ENCODE measurements around the gene FBXO31. TPM values are rescaled to one million over a fixed set of nuclear protein-coding genes. Genes with fewer than 3 reads are reported as not detected.

The FBXO31 gene
- total and polyA plus RNA-seq, 10 of the 15 experiments (the other 5 are each of a cell fraction or from before 2014, with no cell fraction given): 0.19 to 33.1 (median 10.3) TPM

DNA sequence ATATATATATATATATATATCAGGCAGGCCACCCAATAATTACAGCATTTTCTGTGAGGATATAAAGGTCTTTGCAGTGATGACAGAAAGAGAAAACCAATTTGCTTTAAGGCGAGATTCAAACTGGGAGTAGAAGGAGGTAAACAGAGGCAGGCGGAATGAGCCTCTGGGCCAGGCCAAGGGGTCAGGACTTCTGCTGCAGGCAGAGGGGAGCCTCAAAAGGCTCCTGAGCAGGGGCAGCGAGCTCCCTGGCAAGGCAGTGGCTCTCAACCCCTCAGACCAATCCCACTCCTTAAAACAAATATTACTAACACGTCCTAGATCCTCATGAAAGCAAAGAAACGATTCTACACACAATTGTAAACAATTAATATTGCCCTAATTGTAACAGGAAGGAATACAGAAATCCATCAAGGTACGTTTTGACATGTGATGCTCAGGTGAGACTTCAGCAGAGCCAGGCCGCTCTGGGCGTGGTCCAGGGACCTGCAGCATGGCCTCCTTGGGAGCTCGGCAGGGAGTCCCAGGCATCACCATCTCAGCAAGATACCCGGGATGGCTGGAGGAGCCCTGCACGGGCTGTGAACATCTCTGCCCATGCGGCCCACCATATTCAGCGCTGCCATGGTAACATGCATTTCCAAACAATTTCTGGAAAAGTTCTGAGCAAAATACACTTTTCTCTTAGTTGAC is 18.4 kb downstream of the FBXO31 start:
- BruUV-seq (replicated peaks): no TSS peak
- Histone ChIP-seq H3K27ac (ENCODE audit: control insufficient read depth, insufficient read depth) (no peak overlapping the region), H3K9me3 (replicated peaks; ENCODE audit: control insufficient read depth, insufficient read depth, low read length) (no peaks in the 10 kb centered on the region), H3K36me3 (ENCODE audit: control insufficient read depth in 2 of 2, insufficient read depth in 2 of 2, low read length in 1 of 2) (peaks cover 9 to 11% of the 10 kb centered on the region in 2 experiments), H4K20me1 (ENCODE audit: control insufficient read depth, insufficient read depth) (no peaks in the 10 kb centered on the region), H3K4me3 (no peak overlapping the region), H3K4me2 (ENCODE audit: control insufficient read depth, insufficient read depth) (no peak overlapping the region), H3K4me1 (ENCODE audit: control insufficient read depth, insufficient read depth, low read length) (no peaks in the 10 kb centered on the region), H2AFZ (ENCODE audit: control insufficient read depth, low read depth, low read length) (no peak overlapping the region), H3K27me3 (replicated peaks in 1 of 2; ENCODE audit: control insufficient read depth in 2 of 2, insufficient read depth in 2 of 2, low read length in 1 of 2) (no peaks in the 10 kb centered on the region), H3K9ac (ENCODE audit: control insufficient read depth, insufficient read depth, low read length) (no peak overlapping the region), H3K79me2 (ENCODE audit: control insufficient read depth, insufficient read depth, low read length) (peaks cover 3% of the 10 kb centered on the region; the same call in 1 of the 2 replicates)
- intact Hi-C loops (cut with micrococcal nuclease; ENCODE audit: unreplicated experiment): no loop called here
- ChIA-PET POLR2A (no interaction called here), CTCF (no interaction called here), SMC1A (ENCODE audit: uncharacterized antibody, unreplicated experiment) (no interaction called here), RAD21 (ENCODE audit: unreplicated experiment) (no interaction called here)
- TF ChIP-seq SP1 (IDR thresholded peaks at IDR 0.05; ENCODE audit: low read depth, low read length) (no peak), CREM (IDR thresholded peaks at IDR 0.05; ENCODE audit: low read depth) (no peak), RAD21 (IDR thresholded peaks at IDR 0.05; ENCODE audit: insufficient read depth, low read depth, low read length) (no peak), NFYB (IDR thresholded peaks at IDR 0.05; ENCODE audit: insufficient read depth, low read depth, low read length) (no peak), MXI1 (IDR thresholded peaks at IDR 0.05; ENCODE audit: low read depth, low read length) (no peak), KAT2A (conservative IDR thresholded peaks at IDR 0.05; ENCODE audit: control insufficient read depth, low read depth, low read length) (no peak), ZNF622 (IDR thresholded peaks at IDR 0.05) (no peak), CEBPB (IDR thresholded peaks at IDR 0.05; ENCODE audit: borderline replicate concordance in 1 of 2, low read depth in 2 of 2, low read length in 2 of 2) (no peak), CHD4 (IDR thresholded peaks at IDR 0.05) (no peak), RCOR1 (conservative IDR thresholded peaks at IDR 0.05; ENCODE audit: low read depth, low read length) (no peak), BMI1 (IDR thresholded peaks at IDR 0.05; ENCODE audit: borderline replicate concordance) (no peak), SUZ12 (IDR thresholded peaks at IDR 0.05; ENCODE audit: unreplicated experiment) (no peak), STAT1 (conservative IDR thresholded peaks at IDR 0.05) (no peak), SRF (IDR thresholded peaks at IDR 0.05; ENCODE audit: low read depth in 2 of 2, low read length in 2 of 2) (no peak)
- TF ChIP-seq, protein P1, sequence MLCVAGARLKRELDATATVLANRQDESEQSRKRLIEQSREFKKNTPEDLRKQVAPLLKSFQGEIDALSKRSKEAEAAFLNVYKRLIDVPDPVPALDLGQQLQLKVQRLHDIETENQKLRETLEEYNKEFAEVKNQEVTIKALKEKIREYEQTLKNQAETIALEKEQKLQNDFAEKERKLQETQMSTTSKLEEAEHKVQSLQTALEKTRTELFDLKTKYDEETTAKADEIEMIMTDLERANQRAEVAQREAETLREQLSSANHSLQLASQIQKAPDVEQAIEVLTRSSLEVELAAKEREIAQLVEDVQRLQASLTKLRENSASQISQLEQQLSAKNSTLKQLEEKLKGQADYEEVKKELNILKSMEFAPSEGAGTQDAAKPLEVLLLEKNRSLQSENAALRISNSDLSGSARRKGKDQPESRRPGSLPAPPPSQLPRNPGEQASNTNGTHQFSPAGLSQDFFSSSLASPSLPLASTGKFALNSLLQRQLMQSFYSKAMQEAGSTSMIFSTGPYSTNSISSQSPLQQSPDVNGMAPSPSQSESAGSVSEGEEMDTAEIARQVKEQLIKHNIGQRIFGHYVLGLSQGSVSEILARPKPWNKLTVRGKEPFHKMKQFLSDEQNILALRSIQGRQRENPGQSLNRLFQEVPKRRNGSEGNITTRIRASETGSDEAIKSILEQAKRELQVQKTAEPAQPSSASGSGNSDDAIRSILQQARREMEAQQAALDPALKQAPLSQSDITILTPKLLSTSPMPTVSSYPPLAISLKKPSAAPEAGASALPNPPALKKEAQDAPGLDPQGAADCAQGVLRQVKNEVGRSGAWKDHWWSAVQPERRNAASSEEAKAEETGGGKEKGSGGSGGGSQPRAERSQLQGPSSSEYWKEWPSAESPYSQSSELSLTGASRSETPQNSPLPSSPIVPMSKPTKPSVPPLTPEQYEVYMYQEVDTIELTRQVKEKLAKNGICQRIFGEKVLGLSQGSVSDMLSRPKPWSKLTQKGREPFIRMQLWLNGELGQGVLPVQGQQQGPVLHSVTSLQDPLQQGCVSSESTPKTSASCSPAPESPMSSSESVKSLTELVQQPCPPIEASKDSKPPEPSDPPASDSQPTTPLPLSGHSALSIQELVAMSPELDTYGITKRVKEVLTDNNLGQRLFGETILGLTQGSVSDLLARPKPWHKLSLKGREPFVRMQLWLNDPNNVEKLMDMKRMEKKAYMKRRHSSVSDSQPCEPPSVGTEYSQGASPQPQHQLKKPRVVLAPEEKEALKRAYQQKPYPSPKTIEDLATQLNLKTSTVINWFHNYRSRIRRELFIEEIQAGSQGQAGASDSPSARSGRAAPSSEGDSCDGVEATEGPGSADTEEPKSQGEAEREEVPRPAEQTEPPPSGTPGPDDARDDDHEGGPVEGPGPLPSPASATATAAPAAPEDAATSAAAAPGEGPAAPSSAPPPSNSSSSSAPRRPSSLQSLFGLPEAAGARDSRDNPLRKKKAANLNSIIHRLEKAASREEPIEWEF (IDR thresholded peaks at IDR 0.05; ENCODE audit: insufficient replicate concordance, low read depth, low read length): no peak
- TF ChIP-seq, protein P2, sequence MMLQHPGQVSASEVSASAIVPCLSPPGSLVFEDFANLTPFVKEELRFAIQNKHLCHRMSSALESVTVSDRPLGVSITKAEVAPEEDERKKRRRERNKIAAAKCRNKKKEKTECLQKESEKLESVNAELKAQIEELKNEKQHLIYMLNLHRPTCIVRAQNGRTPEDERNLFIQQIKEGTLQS (IDR thresholded peaks at IDR 0.05; ENCODE audit: borderline replicate concordance, extremely low read depth, low read depth, low read length): no peak
- TF ChIP-seq, protein P3, sequence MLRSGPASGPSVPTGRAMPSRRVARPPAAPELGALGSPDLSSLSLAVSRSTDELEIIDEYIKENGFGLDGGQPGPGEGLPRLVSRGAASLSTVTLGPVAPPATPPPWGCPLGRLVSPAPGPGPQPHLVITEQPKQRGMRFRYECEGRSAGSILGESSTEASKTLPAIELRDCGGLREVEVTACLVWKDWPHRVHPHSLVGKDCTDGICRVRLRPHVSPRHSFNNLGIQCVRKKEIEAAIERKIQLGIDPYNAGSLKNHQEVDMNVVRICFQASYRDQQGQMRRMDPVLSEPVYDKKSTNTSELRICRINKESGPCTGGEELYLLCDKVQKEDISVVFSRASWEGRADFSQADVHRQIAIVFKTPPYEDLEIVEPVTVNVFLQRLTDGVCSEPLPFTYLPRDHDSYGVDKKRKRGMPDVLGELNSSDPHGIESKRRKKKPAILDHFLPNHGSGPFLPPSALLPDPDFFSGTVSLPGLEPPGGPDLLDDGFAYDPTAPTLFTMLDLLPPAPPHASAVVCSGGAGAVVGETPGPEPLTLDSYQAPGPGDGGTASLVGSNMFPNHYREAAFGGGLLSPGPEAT (IDR thresholded peaks at IDR 0.05; ENCODE audit: low read depth): no peak
- FAIRE-seq (no peak), DNase-seq (ENCODE audit: low read depth, low spot score) (no peak), ATAC-seq (no peak)
- in situ Hi-C loops (cut with MboI): no loop called here
- WGBS (ENCODE audit: insufficient coverage, insufficient replicate concordance, low lambda C conversion rate, missing lambda C conversion rate): 79% methylated on average over 13 of the region's 13 CpGs
